ENCODE data around the gene ANKRD52. TPM values are rescaled to one million over a fixed set of nuclear protein-coding genes. Genes with fewer than 3 reads are reported as not detected.
"Not testable (repeated sequence)": the region's sequence is repeated elsewhere in the genome, so short reads cannot be mapped to it uniquely, and the experiment has no call there.

ANKRD52 gene
- total RNA-seq, result 64.6 TPM

- peak; percentile 65 for DNase-seq (ENCODE audit: low spot score)
Measured at GRCh38 chr12:56258068-56258819, at the start of gene ANKRD52. Gene ANKRD52, minus strand, starts transcription at chr12:56258384. Its CDS starts 115 bp downstream, at chr12:56258269.

GRCh38 chr12:56307221-56307965, 49.2 kb upstream of the ANKRD52 start:
- no peak for DNase-seq (ENCODE audit: low spot score)

- DNase-seq (ENCODE audit: low spot score), result no peak
Measured at GRCh38 chr12:56304872-56305590, 46.8 kb upstream of the ANKRD52 start.

GRCh38 chr12:56304276-56304675, 46.1 kb upstream of the ANKRD52 start:
- no peak for DNase-seq (ENCODE audit: low spot score)

- DNase-seq (ENCODE audit: low spot score), result no peak
Measured at GRCh38 chr12:56300644-56301464, 42.7 kb upstream of the ANKRD52 start.

GRCh38 chr12:56299853-56300643, 41.9 kb upstream of the ANKRD52 start, which contains the start of gene CS:
Gene CS, minus strand, starts transcription at chr12:56300330. Its CDS starts 129 bp downstream, at chr12:56300201.
- DNase-seq (ENCODE audit: low spot score), result peak; percentile 99

GRCh38 chr12:56299308-56299852, 41.2 kb upstream of the ANKRD52 start:
- no peak for DNase-seq (ENCODE audit: low spot score)

GRCh38 chr12:56298828-56299227, 40.6 kb upstream of the ANKRD52 start:
- DNase-seq (ENCODE audit: low spot score), result no peak

- DNase-seq (ENCODE audit: low spot score), result no peak
Measured at GRCh38 chr12:56297400-56297799, 39.2 kb upstream of the ANKRD52 start.

- no peak for DNase-seq (ENCODE audit: low spot score)
Measured at GRCh38 chr12:56296295-56296694, 38.1 kb upstream of the ANKRD52 start.

GRCh38 chr12:56293795-56294194, 35.6 kb upstream of the ANKRD52 start:
- DNase-seq (ENCODE audit: low spot score), result no peak

GRCh38 chr12:56288705-56289387, 30.7 kb upstream of the ANKRD52 start:
- no peak for DNase-seq (ENCODE audit: low spot score)

GRCh38 chr12:56286044-56286830, 28.1 kb upstream of the ANKRD52 start:
- DNase-seq (ENCODE audit: low spot score), result no peak

- not testable (repeated sequence) for DNase-seq (ENCODE audit: low spot score)
Measured at GRCh38 chr12:56284263-56284662, 26.1 kb upstream of the ANKRD52 start.

GRCh38 chr12:56282579-56282978, 24.4 kb upstream of the ANKRD52 start:
- no peak for DNase-seq (ENCODE audit: low spot score)

GRCh38 chr12:56282030-56282429, 23.8 kb upstream of the ANKRD52 start:
- no peak for DNase-seq (ENCODE audit: low spot score)

- DNase-seq (ENCODE audit: low spot score), result no peak
Measured at GRCh38 chr12:56280849-56281248, 22.7 kb upstream of the ANKRD52 start.

GRCh38 chr12:56278905-56279304, 20.7 kb upstream of the ANKRD52 start:
- DNase-seq (ENCODE audit: low spot score), result no peak

GRCh38 chr12:56274299-56274698, 16.1 kb upstream of the ANKRD52 start:
- no peak for DNase-seq (ENCODE audit: low spot score)

Measured in mucosa of gallbladder (tissue), 1 donor.